ENCODE measurements around the gene SERPING1.
A peak's percentile ranks its signal among the peaks of the same experiment; 100 is the strongest.

SERPING1 gene

DNA sequence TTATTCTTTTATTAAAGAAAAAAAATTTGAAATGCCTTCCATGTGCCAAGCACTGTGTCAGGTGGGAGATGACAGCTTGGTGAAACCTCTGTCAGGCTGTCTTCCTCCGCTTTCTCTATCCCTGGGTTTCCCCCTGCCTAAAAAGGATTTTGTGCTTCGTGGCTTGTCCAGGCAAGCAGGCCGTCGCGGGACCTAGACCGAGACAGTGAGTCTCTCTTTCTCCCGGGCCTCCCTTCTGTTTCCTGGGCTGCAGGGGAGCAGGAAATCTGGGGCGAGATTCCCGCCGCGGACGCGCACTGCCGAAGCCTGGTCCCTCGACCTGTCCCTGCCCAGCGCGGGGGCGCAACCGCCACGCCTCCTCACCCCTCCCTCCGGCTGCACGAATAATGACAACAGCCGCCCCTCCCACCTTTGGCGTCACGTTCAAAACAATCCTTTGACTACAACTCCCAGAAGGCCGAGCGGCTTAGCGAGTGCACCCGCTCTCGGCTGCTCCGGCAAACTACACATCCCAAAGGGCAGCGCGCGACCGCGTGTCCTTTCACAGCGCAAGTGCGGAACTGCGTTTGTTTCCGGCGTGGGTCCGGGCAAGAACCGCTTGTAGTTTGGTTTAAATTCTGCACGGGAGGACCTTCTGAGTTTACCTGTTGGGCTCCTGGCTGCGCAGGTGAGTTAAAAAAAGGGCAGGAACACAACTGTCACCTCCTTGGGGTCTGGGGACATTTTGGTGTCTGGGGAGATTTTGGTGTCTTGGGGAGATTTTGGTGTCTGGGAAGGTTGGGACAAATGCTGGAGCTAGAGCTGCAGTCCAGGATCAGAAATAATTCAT lies 59.9 kb downstream of the SERPING1 start, which contains the start of gene CLP1:
Gene CLP1, plus strand, starts transcription at position 569 of the 829 bp plus-strand sequence. CDS start 1,715 bp downstream, outside the sequence.
- H3K27me3 Mint-ChIP-seq = no peaks in the 10 kb centered on the region
- H3K27ac Mint-ChIP-seq = peak within 1 kb of the TSS; percentile 86 to 96
- ATAC-seq (replicated peaks) (peak; percentile 95), DNase-seq (peak; percentile 98 to 99 (median 98))
- H3K4me1 Mint-ChIP-seq (ENCODE audit: low read depth in 2 of 2) = peaks cover 21 to 25% of the 10 kb centered on the region in 2 donors
- H3K9me3 Mint-ChIP-seq = no peaks in the 10 kb centered on the region
- peak within 1 kb of the TSS; percentile 96 to 98 for H3K4me3 Mint-ChIP-seq
- H3K36me3 Mint-ChIP-seq (ENCODE audit: insufficient read depth) = peaks cover 38% of the 10 kb centered on the region

GRCh38 chr11:57658023-57658361 lies 60.5 kb downstream of the SERPING1 start:
- DNase-seq = no peak
- H3K4me1 Mint-ChIP-seq (ENCODE audit: low read depth in 2 of 2) = peaks cover 21 to 26% of the 10 kb centered on the region in 2 donors

DNA sequence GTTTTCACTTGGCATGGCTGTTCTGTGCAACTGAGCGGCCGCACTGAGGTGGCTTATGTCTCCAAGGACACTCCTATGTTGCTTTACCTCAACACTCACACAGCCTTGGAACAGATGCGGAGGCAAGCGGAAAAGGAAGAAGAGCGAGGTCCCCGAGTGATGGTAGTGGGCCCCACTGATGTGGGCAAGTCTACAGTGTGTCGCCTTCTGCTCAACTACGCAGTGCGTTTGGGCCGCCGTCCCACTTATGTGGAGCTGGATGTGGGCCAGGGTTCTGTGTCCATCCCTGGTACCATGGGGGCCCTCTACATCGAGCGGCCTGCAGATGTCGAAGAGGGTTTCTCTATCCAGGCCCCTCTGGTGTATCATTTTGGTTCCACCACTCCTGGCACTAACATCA lies 62.2 kb downstream of the SERPING1 start:
- DNase-seq (no peak), ATAC-seq (replicated peaks) (no peak)
- H3K9me3 Mint-ChIP-seq = no peaks in the 10 kb centered on the region
- peaks cover 42% of the 10 kb centered on the region for H3K36me3 Mint-ChIP-seq (ENCODE audit: insufficient read depth)
- H3K27ac Mint-ChIP-seq = peak overlapping the region in 1 of 2 donors; percentile 56
- no peaks in the 10 kb centered on the region for H3K27me3 Mint-ChIP-seq
- H3K4me1 Mint-ChIP-seq (ENCODE audit: low read depth in 2 of 2) = peaks cover 20 to 24% of the 10 kb centered on the region in 2 donors
- no peak overlapping the region for H3K4me3 Mint-ChIP-seq

More at GRCh38 chr11:57658023-57658361, 60.5 kb downstream of the SERPING1 start:
- peak; percentile 28 for ATAC-seq (replicated peaks)
- H3K27ac Mint-ChIP-seq = peak overlapping the region; percentile 86 to 96
- peak overlapping the region; percentile 96 to 98 for H3K4me3 Mint-ChIP-seq
- no peaks in the 10 kb centered on the region for H3K9me3 Mint-ChIP-seq
- H3K36me3 Mint-ChIP-seq (ENCODE audit: insufficient read depth) = peaks cover 42% of the 10 kb centered on the region
- H3K27me3 Mint-ChIP-seq = no peaks in the 10 kb centered on the region

DNA sequence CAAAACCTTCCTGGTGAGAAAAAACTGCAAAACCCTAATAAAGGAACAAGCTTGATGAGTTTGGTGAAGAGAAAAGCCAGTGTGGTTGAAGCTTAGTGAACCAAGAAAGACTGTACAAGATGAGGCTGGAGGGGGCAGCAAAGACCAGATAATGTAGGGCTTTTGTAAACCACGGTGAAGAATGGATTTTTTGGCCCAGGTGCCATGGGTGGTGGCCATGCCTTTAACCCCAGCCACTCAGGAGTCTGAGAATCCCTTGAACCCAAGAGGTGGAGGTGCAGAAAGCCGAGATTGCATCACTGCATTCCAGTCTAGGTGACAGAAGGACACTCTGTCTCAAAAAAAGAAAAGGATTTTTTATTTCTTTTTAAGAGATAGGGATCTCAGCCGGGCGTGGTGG lies 65.4 kb downstream of the SERPING1 start:
- H3K4me1 Mint-ChIP-seq (ENCODE audit: low read depth in 2 of 2) = peaks cover 18 to 19% of the 10 kb centered on the region in 2 donors
- DNase-seq (no peak), ATAC-seq (replicated peaks) (no peak)
- no peaks in the 10 kb centered on the region for H3K9me3 Mint-ChIP-seq
- H3K4me3 Mint-ChIP-seq = no peak overlapping the region
- H3K27me3 Mint-ChIP-seq = no peaks in the 10 kb centered on the region
- peaks cover 53% of the 10 kb centered on the region for H3K36me3 Mint-ChIP-seq (ENCODE audit: insufficient read depth)
- no peak overlapping the region for H3K27ac Mint-ChIP-seq

DNA sequence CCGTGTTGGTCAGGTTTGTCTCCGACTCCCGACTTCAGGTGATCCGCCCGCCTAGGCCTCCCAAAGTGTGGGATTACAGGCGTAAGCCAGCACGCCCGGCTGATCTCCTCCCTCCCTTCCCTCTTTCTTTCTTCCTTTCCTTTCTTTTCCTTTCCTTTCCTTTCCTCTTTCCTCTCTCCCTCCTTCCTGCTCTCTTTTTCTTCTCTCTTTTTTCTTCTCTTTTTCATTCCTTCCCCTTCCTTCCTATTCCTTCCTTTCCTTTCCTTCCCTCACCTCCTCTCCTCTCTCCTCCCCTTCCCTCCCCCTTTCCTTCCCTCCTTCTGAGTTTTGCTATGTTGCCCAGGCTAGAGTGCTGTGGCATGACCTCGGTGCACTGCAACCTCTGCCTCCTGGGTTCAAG lies 66.5 kb downstream of the SERPING1 start:
- H3K4me3 Mint-ChIP-seq = no peak overlapping the region
- ATAC-seq (replicated peaks) (no peak), DNase-seq (no peak)
- no peaks in the 10 kb centered on the region for H3K27me3 Mint-ChIP-seq
- no peaks in the 10 kb centered on the region for H3K9me3 Mint-ChIP-seq
- H3K4me1 Mint-ChIP-seq (ENCODE audit: low read depth in 2 of 2) = peaks cover 14 to 19% of the 10 kb centered on the region in 2 donors
- no peak overlapping the region for H3K27ac Mint-ChIP-seq
- H3K36me3 Mint-ChIP-seq (ENCODE audit: insufficient read depth) = peaks cover 61% of the 10 kb centered on the region
